Endothelial cell of umbilical vein (primary cell): Measurements from ENCODE around the gene CD200R1L. TPM values are rescaled to one million over a fixed set of nuclear protein-coding genes. Genes with fewer than 3 reads are reported as not detected.

Experiments
- BruUV-seq: library from RNA; stranded (reverse); fragments of 400-500 nt; replicated peaks from 2 replicates; lab custom pipeline; 2021; lab: Mats Ljungman, UMichigan
- CTCF ChIA-PET: fragments of 300-600, 350-600 bp; sonication (Branson Sonifier 250); formaldehyde crosslinking; loops from one replicate; lab custom pipeline; 2021; ENCODE audit warnings: antibody characterized with exemption, inconsistent platforms; lab: Charles Lee
- POLR2A ChIA-PET: fragments of 300-600, 350-600 bp; sonication (Branson Sonifier 250); formaldehyde crosslinking; loops from one replicate; lab custom pipeline; 2021; ENCODE audit warnings: antibody characterized with exemption, inconsistent platforms; lab: Charles Lee
- DNase-seq: peaks from one replicate; pipeline ENCODE4 v3.0.0-alpha.2; 2011; ENCODE audit warnings: low read depth, low spot score
- FAIRE-seq: peaks from 2 replicates; lab custom pipeline; 2011; peaks lifted over from hg19 to GRCh38; lab: Jason Lieb, UNC
- H2AFZ ChIP-seq: 2 replicates; pipeline ENCODE4 v1.6.0; 2012; ENCODE audit warnings: low read depth, low read length, control low read depth, inconsistent platforms
- H3K27ac ChIP-seq: 2 replicates; pipeline ENCODE4 v1.5.1; 2011; ENCODE audit warnings: low read depth, mild to moderate bottlenecking, control low read depth, low read length, moderate library complexity; ENCODE audit not compliant: insufficient read depth
- H3K27me3 ChIP-seq, 2 experiments: 2 replicates each; pipeline versions ENCODE4 v1.6.0 to v1.6.1; 2011; ENCODE audit warnings: low read length in 2 of 2, mixed read lengths in 1 of 2; ENCODE audit not compliant: control insufficient read depth in 2 of 2, insufficient read depth in 2 of 2
- H3K36me3 ChIP-seq, 2 experiments: 2 replicates in 1 of 2; 3 replicates in 1 of 2; pipeline ENCODE4 v1.5.1; 2011; ENCODE audit warnings: low read length in 2 of 2, mild to moderate bottlenecking in 1 of 2, moderate library complexity in 1 of 2; ENCODE audit not compliant: control insufficient read depth in 2 of 2, insufficient read depth in 2 of 2; ENCODE audit errors: extremely low read depth in 1 of 2
- H3K4me1 ChIP-seq: 3 replicates; pipeline ENCODE4 v1.5.1; 2011; ENCODE audit warnings: mild to moderate bottlenecking, low read length; ENCODE audit not compliant: control insufficient read depth, insufficient read depth; ENCODE audit errors: extremely low read depth
- H3K4me2 ChIP-seq: 2 replicates; pipeline ENCODE4 v1.6.1; 2011; ENCODE audit warnings: low read length, control low read depth, mixed read lengths; ENCODE audit not compliant: insufficient read depth
- H3K4me3 ChIP-seq, 3 experiments: fragments of 200-600 bp in 1 of 3; sonication (generic), shearing (Covaris generic) in 1 of 3; replicated peaks in 1 of 3; 2 replicates each; pipeline ENCODE4 v1.5.1; 2011 to 2016; ENCODE audit warnings: control low read depth in 3 of 3, low read length in 3 of 3, mild to moderate bottlenecking in 2 of 3, inconsistent platforms in 1 of 3, low read depth in 1 of 3, moderate library complexity in 1 of 3; ENCODE audit not compliant: insufficient read depth in 1 of 3
- H3K79me2 ChIP-seq: 2 replicates; pipeline ENCODE4 v1.6.0; 2012; ENCODE audit warnings: low read length, inconsistent platforms; ENCODE audit not compliant: control insufficient read depth, insufficient read depth
- H3K9ac ChIP-seq: replicated peaks from 2 replicates; pipeline ENCODE3; 2011; ENCODE audit warnings: low read length, control low read depth; ENCODE audit not compliant: insufficient read depth; ENCODE audit errors: extremely low read depth
- H3K9me1 ChIP-seq: replicated peaks from 3 replicates; pipeline ENCODE4 v1.6.0; 2011; ENCODE audit warnings: mild to moderate bottlenecking, low read length; ENCODE audit not compliant: control insufficient read depth, insufficient read depth; ENCODE audit errors: extremely low read depth
- H3K9me3 ChIP-seq: replicated peaks from 2 replicates; pipeline ENCODE4 v1.5.1; 2012; ENCODE audit warnings: low read length, inconsistent platforms; ENCODE audit not compliant: control insufficient read depth, insufficient read depth
- H4K20me1 ChIP-seq: replicated peaks from 2 replicates; pipeline ENCODE3; 2011; ENCODE audit warnings: mild to moderate bottlenecking, low read length; ENCODE audit not compliant: control insufficient read depth, insufficient read depth; ENCODE audit errors: extremely low read depth
- EZH2 ChIP-seq: IDR thresholded peaks from 2 replicates; pipeline ENCODE4 v1.6.1; 2012; ENCODE audit warnings: borderline replicate concordance, low read depth, mild to moderate bottlenecking, moderate library complexity, low read length, inconsistent platforms; ENCODE audit not compliant: severe bottlenecking
- MAX ChIP-seq: IDR thresholded peaks from 2 replicates; pipeline ENCODE4 v1.6.1; 2011; ENCODE audit not compliant: insufficient read depth, insufficient read length
- POLR2A ChIP-seq: IDR thresholded peaks from 2 replicates; pipeline ENCODE4 v1.6.1; 2012; ENCODE audit warnings: low read depth, mild to moderate bottlenecking, control low read depth, low read length
- POLR2AphosphoS5 ChIP-seq: IDR thresholded peaks from 2 replicates; pipeline ENCODE4 v1.6.1; 2012; ENCODE audit warnings: low read depth, mild to moderate bottlenecking, control low read depth, low read length, moderate library complexity; ENCODE audit not compliant: insufficient read depth
- dilution Hi-C: fragments of 300-500 bp; cut with MboI; formaldehyde crosslinking; loops from one replicate; pipeline ENCODE4 v1.15.0; 2019; ENCODE audit warnings: low sequenced_read_pairs; ENCODE audit not compliant: extremely low pct_ligation_motif_present
- intact Hi-C: fragments of 100-400 bp; cut with micrococcal nuclease; formaldehyde crosslinking; loops from one replicate; pipeline ENCODE4 v1.10.0; 2022
- polyA plus RNA-seq, 4 experiments: library from polyadenylated mRNA; depleted of rRNA in 3 of 4; stranded (reverse) in 3 of 4; unstranded in 1 of 4; fragments of >200 nt; gene quantifications; 2 replicates each; pipeline versions ENCODE4 v1.2.1 to v1.2.3, GENCODE V29; 2011 to 2012; ENCODE audit warnings: missing spikeins in 1 of 4
- total RNA-seq: library from RNA; stranded (reverse); gene quantifications from 2 replicates; pipeline ENCODE4 v1.2.3, GENCODE V29; 2021

The CD200R1L gene
- total and polyA plus RNA-seq, 2 donors (not counting 3 experiments of a cell fraction or from before 2014, with no cell fraction given) = not detected

- no peak overlapping the region for H2AFZ ChIP-seq
- H3K9me3 ChIP-seq = no peaks in the 10 kb centered on the region
- no peaks in the 10 kb centered on the region for H3K36me3 ChIP-seq
- TF ChIP-seq MAX = no peak
- DNase-seq (no peak), FAIRE-seq (no peak)
- intact Hi-C loops = no loop called here
- H3K4me3 ChIP-seq = no peak overlapping the region
- no peak overlapping the region for H3K9ac ChIP-seq
- H3K27ac ChIP-seq = no peak overlapping the region
- H3K4me2 ChIP-seq = no peak overlapping the region
- peaks cover 0 to 5% of the 10 kb centered on the region in 2 experiments for H3K27me3 ChIP-seq
- ChIA-PET POLR2A (no interaction called here), CTCF (interaction anchor here (0.9 kb wide), 1 partner anchor 76 kb away, joined by 3 read pairs; no protein-coding TSS in a partner anchor)
- H3K79me2 ChIP-seq = no peaks in the 10 kb centered on the region
- dilution Hi-C loops = no loop called here
- BruUV-seq = no TSS peak
- H3K9me1 ChIP-seq = no peaks in the 10 kb centered on the region
- H4K20me1 ChIP-seq = no peaks in the 10 kb centered on the region
- no peaks in the 10 kb centered on the region for H3K4me1 ChIP-seq
These were observed 36.1 kb downstream of the CD200R1L start for GRCh38 chr3:112810561-112810960.

GRCh38 chr3:112808136-112808535 is 38.5 kb downstream of the CD200R1L start:
- Histone ChIP-seq H3K4me2 (no peak overlapping the region), H3K4me3 (no peak overlapping the region), H3K36me3 (no peaks in the 10 kb centered on the region), H4K20me1 (no peaks in the 10 kb centered on the region), H3K9me3 (no peaks in the 10 kb centered on the region), H3K9ac (no peak overlapping the region), H2AFZ (no peak overlapping the region), H3K4me1 (no peaks in the 10 kb centered on the region), H3K79me2 (no peaks in the 10 kb centered on the region), H3K27ac (no peak overlapping the region), H3K27me3 (peaks cover 0 to 8% of the 10 kb centered on the region in 2 experiments), H3K9me1 (no peaks in the 10 kb centered on the region)
- DNase-seq = no peak
- dilution Hi-C loops = no loop called here
- intact Hi-C loops = no loop called here
- CTCF ChIA-PET = interaction anchor here (1.2 to 1.6 kb wide), 4 partner anchors 9 to 226 kb away, joined by 3 to 4 read pairs (median 4); no protein-coding TSS in a partner anchor
- BruUV-seq = no TSS peak
- POLR2A ChIA-PET = no interaction called here
- no peak for FAIRE-seq
- no peak for TF ChIP-seq POLR2AphosphoS5
- no peak for TF ChIP-seq EZH2
- TF ChIP-seq POLR2A = no peak
